Inflammatory macrophage (primary cell): ENCODE measurements around the gene PPP2R3A.
"Not testable (repeated sequence)": the region's sequence is repeated elsewhere in the genome, so short reads cannot be mapped to it uniquely, and the experiment has no call there.

Experiments
- DNase-seq, 2 donors: peaks; one replicate each; pipeline ENCODE4 v3.0.0-alpha.2; 2020 to 2022

PPP2R3A gene

GRCh38 chr3:136023264-136023978 lies 57.9 kb downstream of the PPP2R3A start:
- no peak for DNase-seq

DNA sequence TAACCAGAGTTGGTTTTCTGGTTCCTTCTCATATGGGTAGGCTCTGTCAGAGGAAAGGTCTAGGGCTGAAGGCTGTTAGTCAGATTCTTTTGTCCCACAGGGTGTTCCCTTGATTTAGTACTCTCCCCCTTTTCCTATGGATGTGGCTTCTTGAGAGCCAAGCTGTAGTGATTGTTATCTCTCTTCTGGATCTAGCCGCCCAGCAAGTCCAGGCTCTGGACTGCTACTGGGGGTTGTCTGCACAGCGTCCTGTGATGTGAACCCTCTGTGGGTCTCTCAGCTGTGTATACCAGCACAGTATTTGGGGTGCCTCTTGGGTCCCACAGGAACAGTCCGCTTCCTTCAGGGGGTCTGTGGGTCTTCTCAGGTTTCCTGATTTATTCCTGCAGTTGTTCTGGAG lies 70.8 kb downstream of the PPP2R3A start:
- no peak for DNase-seq

DNA sequence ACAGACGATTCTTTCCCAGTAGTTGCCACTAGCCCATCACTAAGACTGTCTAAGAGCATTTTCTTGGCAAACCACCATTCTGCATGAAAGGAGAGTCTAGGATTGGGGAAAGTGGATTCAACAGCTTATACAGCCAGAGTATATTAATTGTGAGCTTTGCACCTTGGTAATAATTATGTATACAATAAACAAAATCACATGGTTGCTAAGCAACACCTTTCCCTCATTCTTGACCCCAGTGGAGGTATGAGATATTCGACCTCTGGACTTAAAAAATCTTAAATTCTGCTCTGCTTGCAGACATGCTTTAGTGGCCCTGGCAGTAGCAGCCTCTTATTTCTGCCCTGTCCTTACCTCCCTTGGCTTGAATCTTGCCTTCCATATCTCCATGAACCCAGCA lies 73.1 kb downstream of the PPP2R3A start:
- no peak for DNase-seq

GRCh38 chr3:136042608-136043221 lies 77.2 kb downstream of the PPP2R3A start:
- peak; percentile 57 to 73 for DNase-seq

DNA sequence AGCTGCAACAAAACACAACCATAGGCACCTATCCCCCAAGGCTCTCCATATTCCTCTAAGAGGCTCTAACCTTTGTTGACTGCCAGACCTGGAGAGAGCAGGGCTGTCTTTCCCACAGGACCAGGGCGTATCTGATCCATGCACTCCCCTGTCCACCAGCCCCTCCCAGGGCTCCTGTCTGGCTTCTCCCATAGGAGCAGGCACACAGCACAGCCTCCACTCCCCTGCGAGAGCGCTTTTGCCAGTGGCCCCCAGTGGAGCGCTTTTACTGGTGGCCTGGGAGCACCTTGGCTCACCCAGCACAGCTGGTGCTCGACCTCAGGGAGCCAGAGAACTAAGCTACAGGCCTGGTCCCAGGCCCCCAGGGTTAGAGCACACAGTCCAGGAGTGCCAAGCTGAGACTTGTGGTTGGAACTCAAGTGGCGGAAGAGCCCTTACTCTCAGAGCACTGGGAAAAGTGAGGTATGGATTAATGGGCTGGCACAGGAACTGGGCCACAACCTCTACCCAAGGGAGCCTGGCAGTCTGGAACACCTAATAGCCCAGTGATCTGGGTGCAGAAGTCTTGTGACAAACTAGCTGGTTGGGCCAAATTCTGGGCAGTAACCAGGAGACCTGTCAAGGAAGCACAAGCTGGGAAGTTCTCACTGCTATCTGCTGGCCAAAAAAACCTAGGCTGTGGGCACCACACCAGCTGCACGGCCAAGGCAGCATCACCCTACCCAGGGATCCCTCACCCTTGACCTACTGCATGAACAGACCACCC lies 79.6 kb downstream of the PPP2R3A start:
- DNase-seq = no peak

GRCh38 chr3:136048068-136048467 lies 82.5 kb downstream of the PPP2R3A start:
- no peak for DNase-seq

DNA sequence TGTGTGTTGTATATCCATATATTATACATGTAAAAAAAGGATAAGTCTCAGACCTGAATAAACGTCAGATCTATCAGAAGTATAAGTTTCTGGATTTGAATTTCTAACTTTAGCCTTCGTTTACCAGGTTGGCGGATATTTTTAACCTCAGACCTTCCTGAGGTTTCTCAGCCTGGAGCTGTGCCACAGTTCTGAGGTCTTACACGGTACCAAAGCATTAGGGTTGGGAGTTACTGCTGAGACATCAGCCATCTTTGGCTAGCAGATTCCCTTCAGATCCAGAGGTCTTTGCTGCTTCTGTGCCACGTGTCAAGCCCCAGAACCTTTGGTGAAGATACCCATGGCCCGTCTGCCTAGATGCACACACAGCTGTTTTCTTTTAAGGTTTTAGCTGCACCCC lies 84.7 kb downstream of the PPP2R3A start:
- DNase-seq = no peak

DNA sequence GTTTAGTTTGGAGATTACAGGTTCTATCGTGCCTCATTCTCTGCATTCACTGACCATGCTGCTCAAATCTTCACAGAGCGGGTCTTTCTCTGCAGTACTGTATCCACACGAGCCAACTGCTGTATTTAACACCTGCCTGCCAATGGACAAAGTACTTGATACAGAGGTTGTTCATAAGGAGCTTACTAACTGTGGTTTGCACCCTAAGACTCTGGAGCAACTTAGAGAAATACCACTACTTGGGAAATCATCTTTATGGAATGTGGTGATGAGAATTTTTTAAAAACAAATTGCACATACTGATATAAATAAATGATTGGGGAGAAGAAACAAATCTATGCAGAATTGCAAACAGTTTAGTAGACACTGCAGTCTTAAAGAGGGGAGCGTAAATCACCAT lies 90.0 kb downstream of the PPP2R3A start:
- no peak for DNase-seq

DNA sequence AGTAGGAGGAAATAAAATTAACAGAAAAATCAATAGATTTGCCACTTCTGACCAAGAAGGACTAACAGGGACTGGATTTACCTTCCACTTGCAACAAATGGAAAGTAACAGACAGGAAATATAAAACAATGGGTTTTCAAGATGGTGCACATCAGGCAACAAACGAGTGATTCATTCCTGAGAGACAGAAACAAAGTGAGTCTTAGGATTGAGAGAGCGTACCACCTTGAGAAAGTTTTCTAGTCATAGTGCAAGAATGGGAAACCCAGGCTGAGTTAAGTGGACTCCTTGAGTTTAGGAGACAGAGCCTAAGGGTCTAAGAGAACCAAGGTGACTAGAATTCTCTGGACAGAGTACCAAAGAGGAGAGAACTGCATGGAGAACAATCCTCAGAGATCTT lies 101.7 kb downstream of the PPP2R3A start:
- no peak for DNase-seq

DNA sequence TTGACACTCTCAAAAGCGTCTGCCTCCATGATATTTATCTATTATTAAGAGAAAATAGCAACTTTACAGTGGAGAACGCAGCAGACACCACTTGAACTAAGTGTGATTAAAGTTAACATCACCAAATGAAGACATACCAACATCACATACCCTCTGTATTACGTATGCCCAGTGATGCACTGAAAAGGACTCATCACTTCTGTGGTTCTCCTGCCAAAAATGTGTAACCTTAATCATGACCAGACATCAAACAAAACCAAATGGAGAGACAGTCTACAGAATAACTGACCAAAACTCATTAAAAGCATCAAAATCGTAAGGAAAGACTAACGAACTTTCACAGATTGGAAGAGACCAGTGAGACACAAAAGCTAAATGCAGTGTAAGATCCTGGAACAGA lies 103.2 kb downstream of the PPP2R3A start:
- no peak for DNase-seq

DNA sequence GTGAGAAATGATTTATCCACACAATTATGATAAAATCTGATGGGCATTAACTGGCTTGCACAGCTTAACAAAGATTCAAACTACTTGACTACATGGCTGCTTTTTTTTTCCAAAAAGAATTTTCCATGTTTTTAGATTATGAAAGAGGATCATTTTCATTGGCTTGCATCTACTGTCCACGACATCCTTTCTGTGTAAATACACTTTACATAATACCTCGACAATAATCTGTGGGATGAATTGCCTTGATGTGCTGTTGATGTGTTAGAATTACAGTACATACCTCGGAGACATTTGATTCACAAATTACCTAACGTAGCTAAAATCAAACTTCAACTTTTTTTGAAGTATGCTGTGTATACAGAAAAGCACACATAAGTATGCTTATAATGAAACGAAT lies 104.4 kb downstream of the PPP2R3A start:
- no peak for DNase-seq

- DNase-seq = no peak
Observed at GRCh38 chr3:136070334-136070733, 104.8 kb downstream of the PPP2R3A start.

DNA sequence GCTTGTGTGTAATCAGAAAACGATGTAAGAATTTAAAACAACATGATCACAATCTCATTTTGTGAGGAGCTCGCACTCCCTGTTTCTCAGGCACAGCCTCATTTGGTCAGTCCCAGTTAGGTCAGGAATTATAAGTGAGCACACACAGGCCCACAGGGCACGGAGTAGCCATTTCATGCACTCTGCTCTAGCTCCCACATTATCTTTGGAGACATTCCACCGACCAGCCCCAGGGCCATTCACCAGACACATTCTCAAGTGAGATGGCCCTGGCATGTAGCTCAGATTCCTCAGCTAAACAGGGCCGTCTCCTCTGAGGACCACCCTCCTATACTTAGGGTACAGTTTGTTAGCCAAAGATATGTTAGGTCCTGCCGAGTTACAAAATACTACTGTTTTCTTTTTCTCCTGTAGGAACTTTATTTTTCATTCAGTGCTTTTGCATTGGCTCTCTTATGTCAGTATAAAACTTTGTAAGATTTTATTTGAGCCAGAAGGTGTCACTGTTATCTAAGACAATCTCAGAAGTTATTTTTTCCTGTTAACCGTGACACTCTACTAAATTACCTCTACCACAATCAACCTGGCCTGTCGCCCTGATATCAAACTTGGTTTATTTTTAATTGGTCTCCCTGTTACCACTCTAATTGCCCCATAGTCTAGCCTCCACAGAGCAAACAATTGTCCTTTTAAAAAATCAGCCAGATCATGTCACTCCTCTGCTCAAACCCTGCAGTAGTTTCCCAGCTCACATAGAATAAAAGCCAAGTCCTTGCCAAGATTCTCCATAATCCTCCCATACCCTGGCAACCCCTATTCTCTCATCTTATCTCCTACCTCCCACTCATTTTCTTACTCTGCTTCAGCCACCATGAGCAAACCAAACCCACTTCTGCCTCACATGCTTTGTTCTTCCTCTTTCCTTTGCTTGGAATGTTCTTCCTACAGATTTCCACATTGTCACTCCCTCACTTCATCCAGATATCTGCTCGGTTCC lies 105.7 kb downstream of the PPP2R3A start:
- DNase-seq = peak; percentile 73 to 82

- DNase-seq = no peak
Observed at GRCh38 chr3:136074546-136075170, 109.1 kb downstream of the PPP2R3A start.

DNA sequence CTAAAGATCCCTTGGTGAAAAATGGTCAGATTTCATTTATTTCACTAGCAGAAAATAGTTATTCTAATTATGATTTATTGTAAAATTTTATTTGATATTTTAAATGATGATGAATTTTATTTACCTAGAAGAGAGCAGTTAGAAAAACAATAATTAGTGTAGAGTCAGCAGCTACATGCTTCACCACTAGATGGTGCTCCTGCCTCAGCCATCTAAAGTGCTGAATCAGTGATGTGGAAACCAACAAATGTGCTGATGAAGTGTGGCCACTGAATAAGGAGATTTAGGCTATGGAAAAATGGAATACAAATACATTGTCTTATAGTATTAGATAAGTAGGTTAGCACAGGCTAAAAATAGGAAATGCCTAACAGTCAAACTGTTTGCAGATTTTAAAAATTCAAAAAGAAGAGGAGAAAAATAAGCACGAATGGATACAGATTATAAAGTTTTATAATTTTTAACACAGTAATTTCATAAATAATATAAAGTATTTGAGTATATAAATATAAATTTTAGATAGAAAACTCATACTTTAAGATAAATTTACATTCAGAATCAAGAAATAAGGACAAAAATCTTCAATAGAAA lies 109.8 kb downstream of the PPP2R3A start:
- peak; percentile 83 to 84 for DNase-seq

DNA sequence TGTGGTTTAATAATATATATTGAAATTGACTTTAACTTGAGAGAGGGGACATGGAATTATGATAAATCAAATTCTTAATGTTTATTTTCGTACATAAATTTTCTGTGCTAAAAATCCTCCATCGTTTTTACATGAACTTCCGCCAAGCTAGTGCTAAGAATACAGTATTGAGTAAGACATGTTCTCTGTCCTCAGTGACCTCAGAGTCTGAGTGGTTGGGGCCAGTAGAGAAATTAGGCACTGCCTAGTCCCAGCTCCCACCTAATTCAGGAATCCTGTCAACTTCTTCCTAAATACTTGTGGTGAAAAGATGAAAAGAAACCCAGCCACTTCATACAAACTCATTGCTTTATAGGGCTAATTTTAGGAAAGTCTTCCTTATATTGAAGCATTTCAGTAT lies 110.3 kb downstream of the PPP2R3A start:
- peak; percentile 64 to 67 for DNase-seq

DNA sequence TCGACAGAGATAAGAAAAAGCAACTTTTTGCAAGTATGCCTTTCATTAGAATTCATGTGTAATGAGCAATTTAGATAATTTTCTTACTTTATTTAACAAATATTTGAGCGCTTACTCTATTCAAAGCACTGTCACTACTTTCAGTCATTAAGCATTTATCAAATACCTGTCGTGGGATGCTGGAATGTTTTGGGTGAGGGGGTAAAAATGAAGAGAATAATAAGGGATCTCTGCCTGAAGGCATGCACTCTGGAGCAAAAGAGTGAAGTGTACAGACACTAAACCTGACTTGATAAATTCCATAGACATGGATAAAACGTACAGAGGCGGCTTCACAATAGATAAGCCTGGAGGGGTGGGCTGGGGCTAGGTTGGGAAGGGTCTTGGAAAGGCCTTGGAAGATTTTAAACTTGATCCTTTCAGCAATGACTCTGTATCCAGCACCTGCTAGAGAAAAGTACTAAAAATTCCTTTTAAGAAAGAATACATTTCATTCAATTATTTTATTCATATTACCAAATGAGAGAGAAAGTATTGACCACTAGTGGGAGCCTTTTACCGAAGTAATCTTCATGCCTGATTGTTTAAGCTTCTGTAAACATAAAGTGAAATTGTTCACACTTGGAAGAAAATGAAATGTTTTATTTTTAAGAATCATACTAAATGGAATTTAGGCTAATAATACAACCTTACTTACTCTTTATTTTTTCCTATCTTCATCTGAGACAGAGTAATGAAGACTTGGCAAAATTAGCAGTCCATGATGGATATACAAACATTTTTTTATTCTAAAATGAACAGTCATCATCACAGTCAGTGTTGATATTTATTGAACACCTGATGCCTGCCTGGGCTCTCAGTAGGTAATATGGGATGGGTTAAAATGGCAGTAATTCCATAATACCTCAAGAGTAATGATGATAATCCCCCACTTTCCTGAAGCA lies 113.2 kb downstream of the PPP2R3A start:
- peak; percentile 14 to 32 for DNase-seq

DNA sequence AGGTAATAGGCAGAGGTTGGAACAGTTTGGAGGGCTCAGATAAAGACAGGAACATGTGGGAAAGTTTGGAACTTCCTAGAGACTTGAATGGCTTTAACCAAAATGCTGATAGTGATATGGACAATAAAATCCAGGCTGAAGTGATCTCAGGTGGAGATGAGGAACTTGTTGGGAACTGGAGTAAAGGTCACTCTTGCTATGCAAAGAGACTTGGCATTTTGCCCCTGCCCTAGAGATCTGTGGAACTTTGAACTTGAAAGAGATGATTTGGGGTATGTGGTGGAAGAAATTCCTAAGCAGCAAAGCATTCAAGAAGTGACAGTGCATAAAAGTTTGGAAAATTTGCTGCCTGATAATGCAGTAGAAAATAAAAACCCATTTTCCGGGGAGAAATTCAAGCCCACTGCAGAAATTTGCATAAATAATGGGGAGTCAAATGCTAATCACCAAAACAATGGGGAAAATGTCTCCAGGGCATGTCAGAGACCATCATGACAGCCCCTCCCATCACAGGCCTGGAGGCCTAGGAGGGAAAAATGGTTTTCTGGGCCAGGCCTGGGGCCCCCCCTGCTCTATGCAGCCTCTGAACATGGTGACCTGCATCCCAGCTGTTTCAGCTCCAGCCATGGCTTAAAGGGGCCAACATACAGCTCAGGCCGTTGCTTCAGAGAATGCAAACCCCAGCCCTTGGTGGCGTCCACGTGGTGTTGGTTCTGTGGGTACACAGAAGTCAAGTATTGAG lies 118.3 kb downstream of the PPP2R3A start:
- not testable (repeated sequence) for DNase-seq

DNA sequence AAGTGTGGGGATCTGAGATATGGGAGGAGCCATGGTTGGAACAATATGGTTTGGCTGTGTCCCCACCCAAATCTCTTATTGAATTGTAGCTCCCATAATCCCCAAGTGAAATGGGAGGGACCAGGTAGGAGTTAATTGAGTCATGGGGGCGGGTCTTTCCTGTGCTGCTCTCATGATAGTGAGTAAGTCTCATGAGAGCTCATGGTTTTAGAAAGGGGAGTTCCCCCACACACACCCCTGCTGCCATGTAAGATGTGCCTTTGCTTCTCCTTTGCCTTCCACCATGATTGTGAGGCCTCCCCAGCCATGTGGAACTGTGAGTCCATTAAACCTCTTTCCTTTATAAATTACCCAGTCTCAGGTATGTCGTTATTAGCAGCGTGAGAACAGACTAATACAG lies 119.5 kb downstream of the PPP2R3A start:
- peak in 1 of 2 donors; percentile 45 for DNase-seq

DNA sequence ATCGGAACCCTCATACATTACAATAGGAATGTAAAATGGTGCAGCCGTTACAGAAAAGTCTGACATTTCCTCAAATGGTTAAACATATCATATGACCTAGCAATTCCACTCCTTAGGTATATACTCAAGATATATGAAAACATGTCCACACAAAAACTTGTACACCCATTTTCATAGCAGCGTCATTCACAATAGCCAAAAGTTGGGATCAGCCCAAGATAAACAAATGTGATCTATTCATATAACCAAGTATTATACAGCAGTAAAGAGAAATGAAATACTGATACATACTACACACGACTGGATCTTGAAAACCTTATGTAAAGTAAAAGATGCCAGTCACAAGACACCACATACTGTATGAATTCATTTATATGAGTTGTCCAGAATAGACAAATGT lies 128.2 kb downstream of the PPP2R3A start:
- DNase-seq = no peak
